ENCODE results near the gene AQP1. TPM values are rescaled to one million over a fixed set of nuclear protein-coding genes. Genes with fewer than 3 reads are reported as not detected.
A peak's percentile ranks its signal among the peaks of the same experiment; 100 is the strongest.

AQP1 gene
- total and polyA plus RNA-seq, 2 of the 13 experiments (the other 11 are each of a cell fraction or from before 2014, with no cell fraction given) = not detected

- BruUV-seq (replicated peaks) = no TSS peak
- Histone ChIP-seq H3K79me2 (ENCODE audit: insufficient read depth, low read length) (no peaks in the 10 kb centered on the region), H3K4me1 (ENCODE audit: insufficient read depth, low read length) (no peaks in the 10 kb centered on the region), H4K20me1 (ENCODE audit: insufficient read depth, low read length) (no peaks in the 10 kb centered on the region), H3K9me3 (ENCODE audit: low read length) (no peaks in the 10 kb centered on the region), H3K27ac (ENCODE audit: extremely low read length, insufficient read depth, low read length) (no peak overlapping the region), H3K4me2 (ENCODE audit: low read depth, low read length) (no peak overlapping the region), H3K4me3 (replicated peaks in 1 of 3; ENCODE audit: insufficient read depth in 1 of 3, low read depth in 2 of 3, low read length in 3 of 3) (no peak overlapping the region), H2AFZ (ENCODE audit: low read length) (no peak overlapping the region), H3K27me3 (ENCODE audit: control insufficient read depth in 1 of 2, insufficient read depth in 2 of 2, low read length in 2 of 2) (no peaks in the 10 kb centered on the region; a peak in 1 of 5 replicates), H3K36me3 (replicated peaks in 1 of 2; ENCODE audit: control insufficient read depth in 1 of 2, insufficient read depth in 2 of 2, low read length in 2 of 2) (no peaks in the 10 kb centered on the region), H3K9ac (ENCODE audit: insufficient read depth, low read depth, low read length) (no peak overlapping the region)
- 20% methylated on average over 5 of the region's 5 CpGs for WGBS (ENCODE audit: low lambda C conversion rate)
- intact Hi-C loops (cut with micrococcal nuclease; ENCODE audit: unreplicated experiment) = no loop called here
- TF ChIP-seq SOX6 (IDR thresholded peaks at IDR 0.05) (no peak), SOX6 (CRISPR knock-in tag; IDR thresholded peaks at IDR 0.05) (no peak)
- CTCF ChIA-PET (ENCODE audit: low intra/inter-chr PET ratio, low total read pairs) = no interaction called here
- POLR2A ChIA-PET = no interaction called here
- in situ Hi-C loops (cut with HindIII; ENCODE audit: extremely low pct_ligation_motif_present, low pct_unique_long_range_greater_than_20kb) = no loop called here
- ATAC-seq = no peak
- no peak for DNase-seq (ENCODE audit: low spot score)
- no peak for FAIRE-seq
Observed at GRCh38 chr7:30926313-30926712, 14.7 kb downstream of the AQP1 start.

- ChIA-PET POLR2A (no interaction called here), CTCF (ENCODE audit: low intra/inter-chr PET ratio, low total read pairs) (no interaction called here)
- no peak overlapping the region for H3K4me3 ChIP-seq (replicated peaks in 1 of 3; ENCODE audit: insufficient read depth in 1 of 3, low read depth in 2 of 3, low read length in 3 of 3)
- no peaks in the 10 kb centered on the region for H3K36me3 ChIP-seq (replicated peaks in 1 of 2; ENCODE audit: control insufficient read depth in 1 of 2, insufficient read depth in 2 of 2, low read length in 2 of 2)
- H3K4me2 ChIP-seq (ENCODE audit: low read depth, low read length) = no peak overlapping the region
- ATAC-seq = no peak
- intact Hi-C loops (cut with micrococcal nuclease; ENCODE audit: unreplicated experiment) = no loop called here
- H3K9ac ChIP-seq (ENCODE audit: insufficient read depth, low read depth, low read length) = no peak overlapping the region
- in situ Hi-C loops (cut with HindIII; ENCODE audit: extremely low pct_ligation_motif_present, low pct_unique_long_range_greater_than_20kb) = no loop called here
- no peak for DNase-seq (ENCODE audit: low spot score)
- no peak overlapping the region for H2AFZ ChIP-seq (ENCODE audit: low read length)
- no peaks in the 10 kb centered on the region for H3K4me1 ChIP-seq (ENCODE audit: insufficient read depth, low read length)
- no peaks in the 10 kb centered on the region for H3K79me2 ChIP-seq (ENCODE audit: insufficient read depth, low read length)
- no peaks in the 10 kb centered on the region for H4K20me1 ChIP-seq (ENCODE audit: insufficient read depth, low read length)
- no TSS peak for BruUV-seq (replicated peaks)
- no CpG with 5 or more reads among the region's 3 CpGs for WGBS (ENCODE audit: low lambda C conversion rate)
- peak; percentile 76; the same call in 1 of the 2 replicates for TF ChIP-seq ZFP90 (CRISPR knock-in tag; IDR thresholded peaks at IDR 0.05; ENCODE audit: borderline replicate concordance)
- TF ChIP-seq IRF2 (CRISPR knock-in tag; IDR thresholded peaks at IDR 0.05) = no peak
- H3K27me3 ChIP-seq (ENCODE audit: control insufficient read depth in 1 of 2, insufficient read depth in 2 of 2, low read length in 2 of 2) = peaks cover 0 to 3% of the 10 kb centered on the region in 2 experiments; a peak in 1 of 5 replicates
- no peak for FAIRE-seq
- H3K27ac ChIP-seq (ENCODE audit: extremely low read length, insufficient read depth, low read length) = no peak overlapping the region
- H3K9me3 ChIP-seq (ENCODE audit: low read length) = no peaks in the 10 kb centered on the region
Observed at GRCh38 chr7:30927040-30927439, 15.4 kb downstream of the AQP1 start.
